ENCODE results near the gene SCAMP2. TPM values are rescaled to one million over a fixed set of nuclear protein-coding genes. Genes with fewer than 3 reads are reported as not detected.

SCAMP2 gene
- total RNA-seq, 4 donors from 2014 or later = 55.5 to 99.4 (median 63.7) TPM

GRCh38 chr15:74812533-74812932 lies 60.6 kb downstream of the SCAMP2 start, which contains the start of gene LMAN1L:
Gene LMAN1L (plus strand): TSS chr15:74812835. CDS start chr15:74812855, 20 bp downstream.
- TF ChIP-seq CTCF (IDR thresholded peaks at IDR 0.05) = no peak
- no peak for DNase-seq (ENCODE audit: low spot score)
- ATAC-seq (ENCODE audit: low FRiP score) = no peak

DNA sequence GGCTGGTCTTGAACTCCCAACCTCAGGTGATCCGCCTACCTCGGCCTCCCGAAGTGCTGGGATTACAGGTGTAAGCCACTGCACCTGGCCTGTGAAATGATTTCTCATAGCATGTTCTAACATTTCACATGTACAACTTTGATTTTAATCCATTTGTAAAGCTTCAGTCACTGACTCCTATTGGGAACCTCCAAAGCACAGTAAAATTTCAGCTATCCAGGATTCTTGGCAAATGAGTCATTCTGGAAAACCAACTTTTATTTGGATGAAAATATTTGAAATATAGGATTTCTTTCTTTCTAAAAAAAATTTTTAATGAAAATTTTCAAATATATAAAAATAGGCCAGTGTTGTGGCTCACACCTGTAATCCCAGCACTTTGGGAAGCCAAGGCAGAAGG lies 63.2 kb downstream of the SCAMP2 start:
- DNase-seq (ENCODE audit: low spot score) = no peak
- no peak for ATAC-seq (ENCODE audit: low FRiP score)
- TF ChIP-seq CTCF (IDR thresholded peaks at IDR 0.05) = no peak

DNA sequence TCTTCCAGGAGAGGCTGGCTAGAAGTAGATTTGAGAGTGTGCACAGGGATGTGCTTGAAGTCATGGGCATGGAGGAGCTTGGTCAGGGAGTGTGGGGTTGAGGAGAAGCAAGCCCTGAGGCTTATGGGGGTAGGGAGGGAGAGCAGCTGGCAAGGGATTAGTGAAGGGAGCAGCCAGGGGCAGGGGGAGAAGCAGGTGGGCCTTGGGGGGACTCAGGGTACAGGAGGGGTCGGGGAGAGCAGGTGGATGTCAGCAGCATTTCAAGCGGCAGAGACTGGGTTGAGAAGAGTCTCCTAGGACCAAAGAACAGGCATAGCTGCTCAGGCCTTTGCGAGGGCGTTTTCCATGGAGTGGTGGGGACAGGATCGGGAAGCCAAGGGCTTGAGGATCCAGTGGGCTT lies 63.9 kb downstream of the SCAMP2 start:
- DNase-seq (ENCODE audit: low spot score) = no peak
- TF ChIP-seq CTCF (IDR thresholded peaks at IDR 0.05) = no peak
- no peak for ATAC-seq (ENCODE audit: low FRiP score)

GRCh38 chr15:74808840-74809229 lies 64.3 kb downstream of the SCAMP2 start:
- DNase-seq (ENCODE audit: low spot score) = no peak
- TF ChIP-seq CTCF (IDR thresholded peaks at IDR 0.05) = no peak
- no peak for ATAC-seq (ENCODE audit: low FRiP score)

GRCh38 chr15:74808078-74808839 lies 64.9 kb downstream of the SCAMP2 start:
- no peak for TF ChIP-seq CTCF (IDR thresholded peaks at IDR 0.05)
- ATAC-seq (ENCODE audit: low FRiP score) (no peak), DNase-seq (ENCODE audit: low spot score) (no peak)

DNA sequence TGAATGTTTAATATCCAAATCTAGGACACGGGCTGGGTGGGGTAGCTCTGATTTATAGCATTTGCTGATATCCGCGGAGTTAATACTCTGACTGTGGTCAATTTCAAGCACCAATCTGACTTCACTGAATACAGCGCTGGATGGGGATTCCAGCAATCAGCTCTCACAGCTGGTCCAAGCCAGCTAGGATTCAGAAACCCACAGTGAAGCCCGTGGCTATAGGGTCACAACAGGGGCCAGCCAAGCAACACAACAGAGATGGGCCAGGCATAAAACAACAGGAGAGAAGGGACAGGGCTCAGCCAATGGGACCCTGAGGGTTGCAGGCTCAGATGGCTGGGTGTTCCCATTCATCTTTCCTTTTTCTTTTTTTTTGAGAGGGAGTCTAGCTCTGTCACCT lies 65.9 kb downstream of the SCAMP2 start:
- DNase-seq (ENCODE audit: low spot score) = no peak
- TF ChIP-seq CTCF (IDR thresholded peaks at IDR 0.05) = no peak
- ATAC-seq (ENCODE audit: low FRiP score) = no peak

DNA sequence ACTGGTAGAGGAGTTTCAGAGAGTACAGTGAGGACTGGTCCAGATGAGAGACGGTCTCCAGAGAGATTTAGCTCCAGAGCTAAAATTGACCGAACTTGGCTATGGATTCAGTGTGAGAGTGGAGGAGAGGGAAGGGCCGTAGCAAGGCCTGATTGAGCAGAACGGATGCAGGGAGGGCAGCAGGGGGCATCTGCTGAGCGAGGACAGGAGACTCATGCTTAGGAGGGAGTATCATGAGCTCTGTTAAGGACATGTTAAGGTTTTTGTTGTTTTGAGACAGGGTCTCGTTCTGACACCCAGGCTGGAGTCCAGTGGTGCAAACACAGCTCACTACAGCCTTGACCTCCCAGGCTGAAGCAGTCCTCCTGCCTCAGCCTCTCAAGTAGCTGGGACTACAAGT lies 68.2 kb downstream of the SCAMP2 start:
- no peak for TF ChIP-seq CTCF (IDR thresholded peaks at IDR 0.05)
- ATAC-seq (ENCODE audit: low FRiP score) (no peak), DNase-seq (ENCODE audit: low spot score) (no peak)

Data from omental fat pad (tissue), 4 donors.